NCI-H2196 treated with DMSO at 0.1 percent for 48 hours (cell line): ENCODE data around the gene TK1.
"Not testable (repeated sequence)": the region's sequence is repeated elsewhere in the genome, so short reads cannot be mapped to it uniquely, and the experiment has no call there.

Source experiments
- DNase-seq: peaks from one replicate; lab custom pipeline; 2025; ENCODE audit not compliant: unreplicated experiment; lab: John Stamatoyannopoulos, UW

TK1 gene

GRCh38 chr17:78154903-78155811 lies 31.7 kb downstream of the TK1 start:
- DNase-seq: no peak

- no peak for DNase-seq
These were observed 35.3 kb downstream of the TK1 start for GRCh38 chr17:78151514-78152008.

- DNase-seq: no peak
These were observed 38.4 kb downstream of the TK1 start for GRCh38 chr17:78148286-78149016.

GRCh38 chr17:78147315-78147998 lies 39.4 kb downstream of the TK1 start:
- DNase-seq: no peak

GRCh38 chr17:78146881-78147280 lies 40.0 kb downstream of the TK1 start:
- no peak for DNase-seq

GRCh38 chr17:78146471-78146869 lies 40.4 kb downstream of the TK1 start:
- no peak for DNase-seq

GRCh38 chr17:78144736-78145641 lies 41.9 kb downstream of the TK1 start:
- peak; percentile 28 for DNase-seq

- peak; percentile 65 for DNase-seq
These were observed 42.6 kb downstream of the TK1 start for GRCh38 chr17:78144147-78144719.

GRCh38 chr17:78143214-78144146 lies 43.4 kb downstream of the TK1 start:
- DNase-seq: no peak

- peak; percentile 92 for DNase-seq
These were observed 44.6 kb downstream of the TK1 start for GRCh38 chr17:78142119-78142861.

GRCh38 chr17:78141437-78142118 lies 45.3 kb downstream of the TK1 start:
- DNase-seq: no peak

- DNase-seq: peak; percentile 95
These were observed 46.4 kb downstream of the TK1 start for GRCh38 chr17:78140169-78141051.

- DNase-seq: not testable (repeated sequence)
These were observed 47.0 kb downstream of the TK1 start for GRCh38 chr17:78139861-78140168.

GRCh38 chr17:78138204-78139060 lies 48.4 kb downstream of the TK1 start:
- DNase-seq: no peak

GRCh38 chr17:78137392-78138203 lies 49.3 kb downstream of the TK1 start:
- no peak for DNase-seq
